ENCODE measurements around the gene CXADR. TPM values are rescaled to one million over a fixed set of nuclear protein-coding genes. Genes with fewer than 3 reads are reported as not detected.
"Not testable (repeated sequence)": the region's sequence is repeated elsewhere in the genome, so short reads cannot be mapped to it uniquely, and the experiment has no call there.

Gene CXADR
- total RNA-seq, 4 donors from 2014 or later, result 87.7 to 123 (median 112) TPM

- H3K27me3 ChIP-seq, result no peaks in the 10 kb centered on the region
- WGBS, result 68% methylated on average over 2 of the region's 2 CpGs
- H3K9me3 ChIP-seq, result no peaks in the 10 kb centered on the region
- DNase-seq (ENCODE audit: low spot score in 2 of 2), result no peak
- H3K4me1 ChIP-seq, result peaks cover 22% of the 10 kb centered on the region
- H3K36me3 ChIP-seq, result no peaks in the 10 kb centered on the region
- no peak overlapping the region for H3K27ac ChIP-seq
- TF ChIP-seq POLR2A (IDR thresholded peaks at IDR 0.05) (no peak), EP300 (IDR thresholded peaks at IDR 0.05) (no peak), POLR2AphosphoS5 (IDR thresholded peaks at IDR 0.05) (no peak), CTCF (IDR thresholded peaks at IDR 0.05) (no peak)
- no peak overlapping the region for H3K4me3 ChIP-seq
Observed at GRCh38 chr21:17519208-17519738, 6.4 kb downstream of the CXADR start.

- H3K9me3 ChIP-seq, result no peaks in the 10 kb centered on the region
- H3K27ac ChIP-seq, result no peak overlapping the region
- no peaks in the 10 kb centered on the region for H3K27me3 ChIP-seq
- no peaks in the 10 kb centered on the region for H3K36me3 ChIP-seq
- TF ChIP-seq POLR2A (IDR thresholded peaks at IDR 0.05) (no peak), EP300 (IDR thresholded peaks at IDR 0.05) (no peak), CTCF (IDR thresholded peaks at IDR 0.05) (no peak), POLR2AphosphoS5 (IDR thresholded peaks at IDR 0.05) (no peak)
- 79% methylated on average over 8 of the region's 8 CpGs for WGBS
- H3K4me3 ChIP-seq, result no peak overlapping the region
- H3K4me1 ChIP-seq, result peaks cover 18% of the 10 kb centered on the region
- no peak for DNase-seq (ENCODE audit: low spot score in 2 of 2)
Observed at GRCh38 chr21:17519965-17520609, 7.2 kb downstream of the CXADR start.

DNA sequence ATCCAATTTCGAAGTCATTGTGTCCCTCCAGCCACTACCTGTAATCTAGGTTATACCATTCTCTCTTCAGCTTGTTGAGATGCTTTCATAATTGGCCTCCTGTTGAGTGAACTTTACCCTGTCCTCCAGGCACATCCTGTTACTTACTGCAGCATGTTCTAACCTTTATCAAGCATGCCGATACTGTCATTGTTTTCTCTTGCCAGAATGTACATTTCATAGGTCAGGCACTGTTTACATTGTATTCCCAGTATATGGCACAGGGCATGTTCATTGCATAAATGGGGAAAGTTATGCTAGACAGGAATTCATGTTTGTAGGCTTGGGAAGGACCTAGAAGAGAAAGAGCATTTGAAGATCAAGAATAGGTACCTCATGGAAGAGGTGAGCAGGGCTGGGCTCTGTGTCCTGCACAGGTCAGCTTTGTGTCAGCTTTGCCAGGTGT lies 10.2 kb downstream of the CXADR start:
- 60% methylated on average over 2 of the region's 2 CpGs for WGBS
- H3K9me3 ChIP-seq, result no peaks in the 10 kb centered on the region
- no peak overlapping the region for H3K4me3 ChIP-seq
- DNase-seq (ENCODE audit: low spot score in 2 of 2), result no peak
- H3K36me3 ChIP-seq, result no peaks in the 10 kb centered on the region
- TF ChIP-seq POLR2A (IDR thresholded peaks at IDR 0.05), result no peak
- TF ChIP-seq POLR2AphosphoS5 (IDR thresholded peaks at IDR 0.05), result no peak
- no peak for TF ChIP-seq CTCF (IDR thresholded peaks at IDR 0.05)
- TF ChIP-seq EP300 (IDR thresholded peaks at IDR 0.05), result no peak
- no peaks in the 10 kb centered on the region for H3K27me3 ChIP-seq
- H3K27ac ChIP-seq, result no peak overlapping the region
- H3K4me1 ChIP-seq, result peaks cover 33% of the 10 kb centered on the region

- not testable (repeated sequence) for H3K27me3 ChIP-seq; DNase-seq (ENCODE audit: low spot score in 2 of 2); H3K9me3 ChIP-seq; H3K36me3 ChIP-seq; H3K27ac ChIP-seq; H3K4me3 ChIP-seq
- WGBS, result 91% methylated on average over 9 of the region's 10 CpGs
- peaks cover 33% of the 10 kb centered on the region for H3K4me1 ChIP-seq
Observed at GRCh38 chr21:17523979-17524494, 11.2 kb downstream of the CXADR start.

DNA sequence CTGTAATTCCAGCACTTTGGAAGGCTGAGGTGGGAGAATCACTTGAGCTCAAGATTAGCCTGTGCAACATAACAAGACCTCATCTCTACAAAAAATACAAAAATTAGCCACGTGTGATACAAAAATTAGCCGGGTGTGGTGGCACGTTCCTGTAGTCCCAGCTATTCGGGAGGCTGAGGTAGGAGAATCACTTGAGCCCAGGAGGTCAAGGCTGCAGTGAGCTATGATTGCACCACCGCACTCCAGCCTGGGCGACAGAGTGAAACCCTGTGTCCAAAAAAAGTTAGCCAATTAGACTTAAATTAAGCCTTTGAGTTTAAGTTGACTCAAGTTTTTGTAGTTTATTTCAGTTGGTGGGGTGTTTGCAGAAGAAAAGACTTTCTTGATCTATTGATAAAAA lies 11.8 kb downstream of the CXADR start:
- H3K27me3 ChIP-seq, result no peaks in the 10 kb centered on the region
- H3K27ac ChIP-seq, result no peak overlapping the region
- H3K4me1 ChIP-seq, result peaks cover 33% of the 10 kb centered on the region
- no peaks in the 10 kb centered on the region for H3K36me3 ChIP-seq
- 88% methylated on average over 6 of the region's 6 CpGs for WGBS
- DNase-seq (ENCODE audit: low spot score in 2 of 2), result no peak
- no peak overlapping the region for H3K4me3 ChIP-seq
- TF ChIP-seq EP300 (IDR thresholded peaks at IDR 0.05) (no peak), POLR2AphosphoS5 (IDR thresholded peaks at IDR 0.05) (no peak), POLR2A (IDR thresholded peaks at IDR 0.05) (no peak), CTCF (IDR thresholded peaks at IDR 0.05) (no peak)
- H3K9me3 ChIP-seq, result no peaks in the 10 kb centered on the region

Data from suprapubic skin (tissue), 4 donors.